Measurements from ENCODE around the gene IQCM.
"Not testable (repeated sequence)": the region's sequence is repeated elsewhere in the genome, so short reads cannot be mapped to it uniquely, and the experiment has no call there.

The IQCM gene

DNA sequence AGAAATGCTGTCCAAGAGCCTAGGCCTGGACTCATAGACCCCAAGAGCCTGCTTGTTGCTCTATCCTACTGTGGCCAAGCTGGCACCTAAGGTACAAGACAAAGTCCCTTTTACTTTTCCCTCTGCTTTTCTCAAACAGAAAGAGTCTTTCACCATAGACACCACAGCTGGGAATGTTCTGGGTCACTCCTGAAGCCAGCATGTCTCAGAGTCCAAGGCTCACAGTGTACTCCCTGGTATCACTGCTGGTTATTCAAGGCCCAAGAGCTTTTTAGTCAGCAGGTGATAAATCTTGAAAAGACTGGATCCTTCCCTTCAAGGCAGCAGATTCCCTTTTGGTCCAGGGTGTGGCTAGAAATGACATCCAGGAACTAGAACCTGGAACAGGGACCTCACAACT lies 328.8 kb downstream of the IQCM start:
- no peak for DNase-seq (ENCODE audit: low read depth)
- H3K4me3 ChIP-seq (ENCODE audit: low read length), result no peak overlapping the region
- TF ChIP-seq, protein P1, sequence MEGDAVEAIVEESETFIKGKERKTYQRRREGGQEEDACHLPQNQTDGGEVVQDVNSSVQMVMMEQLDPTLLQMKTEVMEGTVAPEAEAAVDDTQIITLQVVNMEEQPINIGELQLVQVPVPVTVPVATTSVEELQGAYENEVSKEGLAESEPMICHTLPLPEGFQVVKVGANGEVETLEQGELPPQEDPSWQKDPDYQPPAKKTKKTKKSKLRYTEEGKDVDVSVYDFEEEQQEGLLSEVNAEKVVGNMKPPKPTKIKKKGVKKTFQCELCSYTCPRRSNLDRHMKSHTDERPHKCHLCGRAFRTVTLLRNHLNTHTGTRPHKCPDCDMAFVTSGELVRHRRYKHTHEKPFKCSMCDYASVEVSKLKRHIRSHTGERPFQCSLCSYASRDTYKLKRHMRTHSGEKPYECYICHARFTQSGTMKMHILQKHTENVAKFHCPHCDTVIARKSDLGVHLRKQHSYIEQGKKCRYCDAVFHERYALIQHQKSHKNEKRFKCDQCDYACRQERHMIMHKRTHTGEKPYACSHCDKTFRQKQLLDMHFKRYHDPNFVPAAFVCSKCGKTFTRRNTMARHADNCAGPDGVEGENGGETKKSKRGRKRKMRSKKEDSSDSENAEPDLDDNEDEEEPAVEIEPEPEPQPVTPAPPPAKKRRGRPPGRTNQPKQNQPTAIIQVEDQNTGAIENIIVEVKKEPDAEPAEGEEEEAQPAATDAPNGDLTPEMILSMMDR (conservative IDR thresholded peaks at IDR 0.05; ENCODE audit: low read depth, low read length), result no peak

DNA sequence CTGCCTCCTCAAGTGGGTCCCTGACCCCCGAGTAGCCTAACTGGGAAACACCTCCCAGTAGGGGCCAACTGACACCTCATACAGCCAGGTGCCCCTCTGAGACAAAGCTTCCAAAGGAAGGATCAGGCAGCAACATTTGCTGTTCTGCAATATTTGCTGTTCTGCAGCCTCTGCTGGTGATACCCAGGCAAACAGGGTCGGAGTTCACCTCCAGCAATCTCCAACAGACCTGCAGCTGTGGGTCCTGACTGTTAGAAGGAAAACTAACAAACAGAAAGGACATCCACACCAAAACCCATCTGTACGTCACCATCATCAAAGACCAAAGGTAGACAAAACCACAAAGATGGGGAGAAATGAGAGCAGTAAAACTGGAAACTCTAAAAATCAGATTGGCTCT lies 347.0 kb downstream of the IQCM start:
- not testable (repeated sequence) for DNase-seq (ENCODE audit: low read depth); H3K4me3 ChIP-seq (ENCODE audit: low read length)

DNA sequence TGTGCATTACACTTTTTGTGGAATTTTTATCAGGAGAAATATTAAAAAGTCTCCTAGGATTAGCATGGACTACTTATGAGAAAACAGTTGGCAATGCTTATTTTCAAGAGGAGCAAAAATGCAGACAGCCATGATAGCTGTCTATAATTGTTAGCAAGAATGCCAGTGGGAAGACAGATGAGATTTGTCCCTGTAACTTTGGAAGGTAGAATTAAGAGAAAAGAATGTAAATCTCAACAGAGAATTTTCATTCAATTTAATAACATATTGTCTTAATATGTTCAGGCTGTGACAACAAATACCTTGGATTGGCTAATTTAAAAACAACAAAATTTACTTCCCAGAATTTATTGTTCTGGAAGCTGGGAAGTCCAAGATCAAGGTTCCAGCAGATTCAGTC lies 349.2 kb downstream of the IQCM start:
- H3K4me3 ChIP-seq (ENCODE audit: low read length), result no peak overlapping the region
- no peak for DNase-seq (ENCODE audit: low read depth)
- TF ChIP-seq, protein P1 (conservative IDR thresholded peaks at IDR 0.05; ENCODE audit: low read depth, low read length), result no peak

DNA sequence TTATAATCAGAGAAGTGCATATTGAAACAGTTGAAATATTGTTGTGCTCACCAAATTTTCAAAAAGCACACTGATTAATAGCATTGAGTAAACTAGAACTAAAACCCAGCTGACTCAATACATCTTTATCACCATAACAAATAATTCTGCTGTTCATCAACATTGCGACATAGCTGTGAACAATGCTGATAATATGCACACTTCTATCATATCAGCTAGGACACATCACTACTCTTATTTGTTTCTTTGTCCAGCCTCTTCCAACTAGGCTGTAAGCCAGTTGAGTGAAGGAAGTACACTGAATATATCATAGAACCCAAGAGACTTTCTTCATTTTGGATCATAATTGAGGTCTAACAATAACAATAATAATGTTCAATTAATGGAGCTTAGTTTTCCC lies 349.7 kb downstream of the IQCM start:
- TF ChIP-seq, protein P1 (conservative IDR thresholded peaks at IDR 0.05; ENCODE audit: low read depth, low read length), result no peak
- DNase-seq (ENCODE audit: low read depth), result no peak
- no peak overlapping the region for H3K4me3 ChIP-seq (ENCODE audit: low read length)

DNA sequence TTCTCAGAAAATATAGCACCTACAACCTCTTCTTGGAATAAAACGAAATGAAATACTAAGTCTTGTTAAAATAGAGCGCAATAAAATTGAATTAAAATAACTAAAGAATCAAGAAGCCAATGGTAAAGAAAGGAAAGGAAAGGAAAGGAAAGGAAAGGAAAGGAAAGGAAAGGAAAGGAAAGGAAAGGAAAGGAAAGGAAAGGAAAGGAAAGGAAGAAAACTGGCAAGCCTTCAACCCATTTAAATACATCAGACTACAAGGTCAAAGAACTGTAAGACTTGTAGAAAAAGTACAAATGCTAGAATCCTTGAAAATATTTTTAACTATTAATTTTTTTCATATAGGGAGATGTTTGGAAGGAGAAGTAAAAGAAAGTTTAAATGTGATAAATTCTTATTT lies 372.1 kb downstream of the IQCM start:
- DNase-seq (ENCODE audit: low read depth), result no peak
- H3K4me3 ChIP-seq (ENCODE audit: low read length), result no peak overlapping the region
- TF ChIP-seq, protein P1 (conservative IDR thresholded peaks at IDR 0.05; ENCODE audit: low read depth, low read length), result no peak

DNA sequence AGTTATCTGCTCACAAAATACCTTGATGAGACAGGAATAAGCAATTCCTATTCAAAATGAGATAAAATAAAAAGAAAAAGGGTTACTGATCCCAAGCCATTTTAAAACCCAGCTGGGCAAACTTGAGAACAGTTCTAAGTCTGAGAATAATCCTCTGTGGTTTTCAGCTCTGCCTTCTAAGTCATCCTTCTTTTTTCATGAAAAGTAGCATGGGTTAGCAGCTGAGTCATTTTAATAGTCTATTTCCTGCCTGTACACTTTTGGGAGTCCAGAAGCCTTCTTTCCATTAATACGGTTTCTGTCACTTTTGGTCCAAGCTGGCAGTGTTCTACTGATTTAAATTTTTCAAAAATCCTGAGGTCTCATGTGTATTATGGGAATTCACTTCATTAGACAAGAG lies 374.3 kb downstream of the IQCM start:
- no peak overlapping the region for H3K4me3 ChIP-seq (ENCODE audit: low read length)
- TF ChIP-seq, protein P1 (conservative IDR thresholded peaks at IDR 0.05; ENCODE audit: low read depth, low read length), result no peak
- DNase-seq (ENCODE audit: low read depth), result peak; percentile 76

DNA sequence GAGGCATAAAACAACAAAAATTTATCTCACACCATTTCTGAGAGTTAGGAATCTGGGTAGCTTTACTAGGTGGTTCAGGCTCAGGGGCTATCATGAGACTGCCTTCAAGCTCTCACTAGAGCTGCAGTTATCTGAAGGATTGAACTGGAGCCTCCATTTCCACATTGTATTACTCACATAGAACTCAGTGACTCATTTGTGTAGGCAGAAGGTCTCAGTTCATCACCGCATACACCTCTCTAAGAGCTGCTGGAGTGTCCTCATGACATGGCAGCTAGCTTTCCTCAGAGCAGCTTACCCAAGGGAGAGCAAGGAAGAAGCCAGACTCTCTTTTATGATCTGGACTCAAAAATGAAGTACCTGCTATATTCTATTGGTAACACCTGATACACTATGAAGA lies 389.2 kb downstream of the IQCM start:
- H3K4me3 ChIP-seq (ENCODE audit: low read length), result no peak overlapping the region
- no peak for DNase-seq (ENCODE audit: low read depth)
- TF ChIP-seq, protein P1 (conservative IDR thresholded peaks at IDR 0.05; ENCODE audit: low read depth, low read length), result no peak

DNA sequence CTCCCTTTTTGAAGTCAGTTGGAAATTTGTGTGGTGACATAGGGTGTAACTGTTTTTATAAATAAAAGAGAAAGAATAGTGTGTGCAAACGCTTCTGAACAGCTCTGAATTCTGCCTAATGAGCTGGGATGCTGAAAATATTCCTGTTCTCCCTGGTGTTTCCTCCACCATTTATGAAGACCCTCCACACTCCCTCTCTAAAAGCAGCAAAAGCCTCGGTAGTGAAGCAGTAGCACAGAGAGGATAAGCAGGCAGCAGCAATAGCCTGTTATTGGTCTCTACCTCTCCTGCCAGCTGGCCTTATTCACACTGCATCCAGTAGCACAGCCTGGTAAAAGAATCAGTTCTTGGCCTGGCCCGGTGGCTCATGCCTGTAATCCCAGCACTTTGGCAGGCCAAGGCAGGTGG lies 406.1 kb downstream of the IQCM start:
- peak; percentile 9 for DNase-seq (ENCODE audit: low read depth)
- no peak overlapping the region for H3K4me3 ChIP-seq (ENCODE audit: low read length)
- TF ChIP-seq, protein P1 (conservative IDR thresholded peaks at IDR 0.05; ENCODE audit: low read depth, low read length), result no peak
